ENCODE measurements around the gene CELA3B.

GRCh38 chr1:21956720-21957552, 19.9 kb upstream of the CELA3B start:
- no peak for TF ChIP-seq CTCF (IDR thresholded peaks at IDR 0.05 in 8 of 11, conservative IDR thresholded peaks at IDR 0.05 in 3 of 11)
- TF ChIP-seq POLR2A (IDR thresholded peaks at IDR 0.05), result no peak
- TF ChIP-seq POLR2AphosphoS5 (IDR thresholded peaks at IDR 0.05), result peak in 1 of 3 donors; percentile 16
